Chondrocyte (in vitro differentiated cells): ENCODE results near the gene KRTAP12-2. TPM values are rescaled to one million over a fixed set of nuclear protein-coding genes. Genes with fewer than 3 reads are reported as not detected.
"Not testable (repeated sequence)": the region's sequence is repeated elsewhere in the genome, so short reads cannot be mapped to it uniquely, and the experiment has no call there.

ENCODE experiments used
- DNase-seq: peaks from one replicate; pipeline ENCODE4 v3.0.0; 2021; ENCODE audit warnings: mixed read lengths, low spot score
- H3K27ac Mint-ChIP-seq: one replicate; pipeline ENCODE4 v1.8.0; 2021; ENCODE audit warnings: mild to moderate bottlenecking, moderate library complexity, mixed read lengths; ENCODE audit not compliant: unreplicated experiment
- H3K27me3 Mint-ChIP-seq: 2 replicates; pipeline ENCODE4 v1.8.0; 2021; ENCODE audit warnings: low read depth, mixed read lengths
- H3K36me3 Mint-ChIP-seq: 2 replicates; pipeline ENCODE4 v1.8.0; 2021; ENCODE audit warnings: low read depth, mixed read lengths
- H3K4me1 Mint-ChIP-seq: 2 replicates; pipeline ENCODE4 v1.8.0; 2021; ENCODE audit warnings: low read depth, mild to moderate bottlenecking, mixed read lengths
- H3K4me3 Mint-ChIP-seq: one replicate; pipeline ENCODE4 v1.8.0; 2021; ENCODE audit warnings: mild to moderate bottlenecking, moderate library complexity, mixed read lengths; ENCODE audit not compliant: unreplicated experiment
- H3K9me3 Mint-ChIP-seq: 2 replicates; pipeline ENCODE4 v1.8.0; 2021; ENCODE audit warnings: low read depth, mixed read lengths
- CTCF ChIP-seq: fragments of 200-600 bp; sonication (generic); IDR thresholded peaks from 2 replicates; pipeline ENCODE4 v1.5.0; 2021; ENCODE audit warnings: antibody characterized with exemption, mild to moderate bottlenecking, moderate library complexity
- total RNA-seq: library from RNA; stranded (reverse); gene quantifications from 3 replicates; pipeline ENCODE4 v1.2.1, GENCODE V29; 2021

Gene KRTAP12-2
- total RNA-seq, 1 donor from 2014 or later: not detected

DNA sequence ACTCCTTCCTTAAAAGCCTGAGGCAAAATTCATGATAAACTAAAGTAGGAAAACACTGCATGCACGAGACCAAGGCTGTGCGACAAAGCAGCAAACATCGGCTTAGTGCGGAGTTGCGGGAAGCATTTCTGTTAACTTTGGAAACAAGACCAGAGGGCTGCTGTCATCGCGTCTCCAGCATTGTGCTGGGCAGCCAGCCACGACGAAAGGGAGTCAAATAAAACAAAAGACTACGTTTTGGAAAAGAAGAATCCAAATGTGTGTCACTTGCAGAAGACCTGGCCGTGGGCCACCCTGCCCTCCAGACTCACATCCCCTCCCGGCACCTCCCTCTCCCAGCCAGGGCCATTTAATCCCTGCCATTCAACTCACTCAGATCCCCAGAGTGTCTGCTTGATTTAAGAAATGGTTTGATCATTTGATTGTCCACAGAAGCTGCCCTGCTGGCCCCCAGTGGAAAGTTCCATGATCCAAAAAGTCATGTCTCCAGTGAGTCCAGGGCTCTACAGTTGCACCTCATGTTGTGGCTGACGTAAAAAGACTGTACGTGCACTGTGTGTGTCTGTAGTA lies 22.9 kb downstream of the KRTAP12-2 start:
- Mint-ChIP-seq H3K27ac (no peak overlapping the region), H3K36me3 (peaks cover 6% of the 10 kb centered on the region), H3K27me3 (peaks cover 36% of the 10 kb centered on the region), H3K4me3 (no peak overlapping the region), H3K4me1 (no peaks in the 10 kb centered on the region), H3K9me3 (peaks cover 36% of the 10 kb centered on the region)
- no peak for TF ChIP-seq CTCF
- no peak for DNase-seq

GRCh38 chr21:44640761-44641160 lies 26.0 kb downstream of the KRTAP12-2 start:
- Mint-ChIP-seq H3K9me3 (peaks cover 36% of the 10 kb centered on the region), H3K27me3 (peaks cover 41% of the 10 kb centered on the region), H3K4me3 (no peak overlapping the region), H3K4me1 (no peaks in the 10 kb centered on the region), H3K36me3 (peaks cover 4% of the 10 kb centered on the region), H3K27ac (no peak overlapping the region)
- TF ChIP-seq CTCF: no peak
- no peak for DNase-seq

- Mint-ChIP-seq H3K4me1 (no peaks in the 10 kb centered on the region), H3K4me3 (no peak overlapping the region), H3K9me3 (peaks cover 31% of the 10 kb centered on the region), H3K36me3 (no peaks in the 10 kb centered on the region), H3K27ac (no peak overlapping the region), H3K27me3 (peaks cover 49% of the 10 kb centered on the region)
- TF ChIP-seq CTCF: no peak
- DNase-seq: no peak
Observed at GRCh38 chr21:44639331-44639655, 27.4 kb downstream of the KRTAP12-2 start.

- H3K4me3 Mint-ChIP-seq, H3K36me3 Mint-ChIP-seq, H3K27ac Mint-ChIP-seq, DNase-seq, H3K4me1 Mint-ChIP-seq: not testable (repeated sequence)
- Mint-ChIP-seq H3K27me3 (peaks cover 52% of the 10 kb centered on the region), H3K9me3 (peaks cover 26% of the 10 kb centered on the region)
Observed at GRCh38 chr21:44638506-44639330, 28.0 kb downstream of the KRTAP12-2 start.

DNA sequence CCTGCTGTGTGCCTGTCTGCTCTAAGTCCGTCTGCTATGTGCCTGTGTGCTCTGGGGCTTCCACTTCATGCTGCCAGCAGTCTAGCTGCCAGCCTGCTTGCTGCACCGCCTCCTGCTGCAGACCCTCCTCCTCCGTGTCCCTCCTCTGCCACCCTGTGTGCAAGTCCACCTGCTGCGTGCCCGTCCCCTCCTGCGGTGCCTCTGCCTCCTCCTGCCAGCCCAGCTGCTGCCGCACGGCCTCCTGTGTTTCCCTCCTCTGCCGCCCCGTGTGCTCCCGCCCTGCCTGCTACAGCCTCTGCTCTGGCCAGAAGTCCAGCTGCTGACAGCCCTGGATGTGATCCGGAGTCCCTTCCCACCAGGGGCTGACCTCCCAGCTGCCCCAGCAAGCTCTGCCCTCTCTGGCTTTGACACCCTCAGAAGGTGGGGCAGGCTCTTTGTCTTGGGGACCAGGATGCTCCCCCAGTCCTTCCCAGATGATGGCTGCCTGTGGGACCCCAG lies 28.8 kb downstream of the KRTAP12-2 start:
- not testable (repeated sequence) for H3K36me3 Mint-ChIP-seq, H3K4me1 Mint-ChIP-seq, H3K4me3 Mint-ChIP-seq, H3K27ac Mint-ChIP-seq, DNase-seq
- Mint-ChIP-seq H3K27me3 (peaks cover 54% of the 10 kb centered on the region), H3K9me3 (peaks cover 26% of the 10 kb centered on the region)

GRCh38 chr21:44637018-44637850 lies 29.5 kb downstream of the KRTAP12-2 start, which contains the start of gene KRTAP10-10:
Gene KRTAP10-10, plus strand, starts transcription at chr21:44637356. Its CDS starts 62 bp downstream, at chr21:44637418.
- H3K4me3 Mint-ChIP-seq: no peak within 1 kb of the TSS
- no peak within 1 kb of the TSS for H3K27ac Mint-ChIP-seq
- peaks cover 53% of the 10 kb centered on the region for H3K27me3 Mint-ChIP-seq
- no peak for DNase-seq
- no peak for TF ChIP-seq CTCF
- H3K9me3 Mint-ChIP-seq: peaks cover 28% of the 10 kb centered on the region
- H3K36me3 Mint-ChIP-seq: no peaks in the 10 kb centered on the region
- H3K4me1 Mint-ChIP-seq: no peaks in the 10 kb centered on the region
